NT2/D1 (cell line): ENCODE data around the gene GALNT12.

Source experiments
- SUZ12 ChIP-seq: IDR thresholded peaks from 2 replicates; pipeline ENCODE4 v1.6.1; 2011; ENCODE audit not compliant: insufficient read length, insufficient read depth; ENCODE audit errors: extremely low read depth
- YY1 ChIP-seq: IDR thresholded peaks from 2 replicates; pipeline ENCODE4 v1.6.1; 2011; ENCODE audit not compliant: insufficient read length, insufficient read depth
- ZNF274 ChIP-seq: IDR thresholded peaks from 2 replicates; pipeline ENCODE4 v1.6.1; 2011; ENCODE audit warnings: mild to moderate bottlenecking, low read depth, low read length

DNA sequence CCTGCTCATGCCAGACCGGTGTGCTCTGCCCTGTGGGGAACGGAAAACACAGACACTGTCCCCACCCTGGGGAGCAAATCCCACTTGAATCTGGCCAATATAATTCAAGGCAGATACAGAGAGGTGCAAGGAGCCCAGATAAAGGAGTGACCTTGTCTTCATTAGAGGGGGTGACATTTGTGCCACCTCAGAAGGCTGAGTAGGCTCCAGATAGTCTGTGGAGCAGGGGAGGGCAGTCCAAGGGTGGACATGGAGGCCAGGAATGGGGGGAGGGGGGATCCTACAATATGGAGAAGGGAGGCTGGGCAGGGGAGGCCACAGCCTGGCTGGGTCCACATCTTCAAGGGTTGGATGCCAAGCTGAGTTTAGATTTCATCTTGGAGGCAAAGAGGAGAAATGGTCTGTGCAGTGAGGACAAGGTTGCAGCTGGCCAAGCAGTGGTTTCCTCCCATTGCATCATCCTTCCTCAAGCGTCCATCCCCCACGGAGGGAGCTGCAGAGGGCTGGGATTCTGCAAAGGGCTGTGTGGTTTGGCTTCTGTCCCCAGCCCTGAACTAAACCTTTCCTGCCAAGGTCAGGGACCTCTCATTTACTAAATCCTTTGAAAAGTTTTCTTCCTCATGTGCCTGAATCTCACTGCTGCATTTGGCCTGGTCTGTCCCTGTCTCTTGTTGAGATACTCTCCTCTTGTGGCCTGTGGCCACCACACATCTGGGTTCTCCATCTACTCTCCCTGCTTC lies 60.1 kb downstream of the GALNT12 start:
- TF ChIP-seq SUZ12 (no peak), YY1 (no peak), ZNF274 (no peak)
